ENCODE data around the gene ANKRD30B.
"Not testable (repeated sequence)": the region's sequence is repeated elsewhere in the genome, so short reads cannot be mapped to it uniquely, and the experiment has no call there.

ANKRD30B gene

DNA sequence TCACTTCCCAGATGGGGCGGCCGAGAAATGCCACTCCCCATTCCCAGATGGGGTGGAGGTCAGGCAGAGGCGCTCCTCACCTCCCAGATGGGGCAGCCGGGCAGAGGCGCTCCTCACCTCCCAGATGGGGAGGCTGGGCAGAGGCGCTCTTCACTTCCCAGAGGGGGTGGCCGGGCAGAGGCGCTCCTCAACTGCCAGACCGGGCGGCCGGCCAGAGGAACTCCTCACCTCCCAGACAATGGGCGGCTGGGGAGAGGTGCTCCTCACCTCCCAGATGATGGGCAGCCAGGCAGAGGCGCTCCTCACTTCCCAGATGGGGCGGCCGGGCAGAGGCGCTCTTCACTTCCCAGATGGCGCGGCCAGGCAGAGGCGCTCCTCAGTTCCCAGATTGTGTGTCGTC, 108.3 kb downstream of the ANKRD30B start:
- DNase-seq (ENCODE audit: low read depth); H3K4me3 ChIP-seq (ENCODE audit: control insufficient read depth, low read depth, low read length): not testable (repeated sequence)

DNA sequence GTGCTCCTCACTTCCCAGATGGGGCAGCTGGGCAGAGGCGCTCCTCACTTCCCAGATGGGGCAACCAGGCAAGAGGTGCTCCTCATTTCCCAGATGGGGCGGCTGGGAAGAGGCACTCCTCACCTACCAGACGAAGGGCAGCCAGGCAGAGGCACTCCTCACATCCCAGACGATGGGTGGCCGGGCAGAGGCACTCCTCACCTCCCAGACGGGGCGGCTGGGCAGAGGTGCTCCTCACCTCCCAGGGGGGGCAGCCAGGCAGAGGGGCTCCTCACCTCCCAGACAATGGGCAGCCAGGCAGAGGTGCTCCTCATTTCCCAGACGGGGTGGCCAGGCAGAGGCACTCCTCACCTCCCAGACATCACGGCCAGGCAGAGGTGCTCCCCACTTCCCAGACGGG, 110.5 kb downstream of the ANKRD30B start:
- H3K4me3 ChIP-seq (ENCODE audit: control insufficient read depth, low read depth, low read length); DNase-seq (ENCODE audit: low read depth): not testable (repeated sequence)

DNA sequence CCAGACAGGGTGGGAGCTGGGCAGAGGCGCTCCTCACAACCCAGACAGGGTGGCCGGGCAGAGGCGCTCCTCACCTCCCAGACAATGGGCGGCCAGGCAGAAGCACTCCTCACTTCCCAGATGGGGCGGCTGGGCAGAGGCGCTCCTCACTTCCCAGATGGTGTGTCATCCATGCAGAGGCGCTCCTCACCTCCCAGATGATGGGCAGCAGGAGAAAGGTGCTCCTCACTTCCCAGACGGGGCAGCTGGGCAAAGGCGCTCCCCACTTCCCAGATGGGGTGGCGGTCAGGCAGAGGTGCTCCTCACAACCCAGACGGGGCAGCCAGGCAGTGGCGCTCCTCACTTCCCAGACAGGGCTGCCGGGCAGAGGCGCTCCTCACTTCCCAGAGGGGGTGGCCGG, 112.0 kb downstream of the ANKRD30B start:
- not testable (repeated sequence) for H3K4me3 ChIP-seq (ENCODE audit: control insufficient read depth, low read depth, low read length)

DNA sequence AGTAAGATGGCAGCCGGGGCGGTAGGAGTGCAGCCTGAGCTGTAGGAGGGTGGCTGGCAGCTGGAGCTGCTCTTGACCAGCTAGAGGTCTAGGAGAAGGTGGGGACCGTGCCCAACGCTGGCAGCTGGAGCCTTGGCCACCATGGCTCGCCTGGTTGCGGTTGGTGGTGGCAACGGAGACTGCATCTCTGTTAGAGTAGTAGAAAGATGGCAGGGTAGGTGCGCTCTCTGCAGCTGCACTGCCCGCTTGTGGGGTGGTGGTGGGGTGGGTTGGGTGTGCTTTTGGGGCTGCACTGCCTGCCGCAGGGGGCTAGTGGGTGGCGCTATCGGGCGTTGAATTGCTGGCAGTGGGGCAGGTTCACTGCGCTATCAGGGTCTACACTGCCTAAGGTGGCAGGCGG, 118.5 kb downstream of the ANKRD30B start:
- not testable (repeated sequence) for H3K4me3 ChIP-seq (ENCODE audit: control insufficient read depth, low read depth, low read length); DNase-seq (ENCODE audit: low read depth)

More for the DNA sequence above, 112.0 kb downstream of the ANKRD30B start:
- not testable (repeated sequence) for DNase-seq (ENCODE audit: low read depth)

DNA sequence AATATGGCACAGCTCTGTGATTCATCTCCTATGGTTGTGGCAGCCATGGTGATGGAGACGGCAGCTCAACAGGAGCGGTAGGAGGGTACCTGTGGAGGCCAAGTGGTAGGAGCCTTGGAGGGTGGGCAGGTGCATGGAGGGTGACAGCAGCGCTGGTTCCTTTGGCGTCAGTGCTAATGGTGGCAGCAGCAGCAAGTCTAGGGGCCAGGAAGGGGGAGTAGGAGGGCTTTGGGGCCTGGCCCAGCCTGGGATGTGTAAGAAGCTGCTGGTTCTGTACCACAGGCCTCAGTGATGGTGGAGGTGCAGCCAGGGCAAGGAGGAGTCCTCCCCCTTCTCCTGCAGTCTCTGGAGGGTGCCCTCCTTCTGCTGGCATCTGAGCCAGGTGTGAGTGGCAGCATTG, 120.0 kb downstream of the ANKRD30B start:
- H3K4me3 ChIP-seq (ENCODE audit: control insufficient read depth, low read depth, low read length); DNase-seq (ENCODE audit: low read depth): not testable (repeated sequence)

DNA sequence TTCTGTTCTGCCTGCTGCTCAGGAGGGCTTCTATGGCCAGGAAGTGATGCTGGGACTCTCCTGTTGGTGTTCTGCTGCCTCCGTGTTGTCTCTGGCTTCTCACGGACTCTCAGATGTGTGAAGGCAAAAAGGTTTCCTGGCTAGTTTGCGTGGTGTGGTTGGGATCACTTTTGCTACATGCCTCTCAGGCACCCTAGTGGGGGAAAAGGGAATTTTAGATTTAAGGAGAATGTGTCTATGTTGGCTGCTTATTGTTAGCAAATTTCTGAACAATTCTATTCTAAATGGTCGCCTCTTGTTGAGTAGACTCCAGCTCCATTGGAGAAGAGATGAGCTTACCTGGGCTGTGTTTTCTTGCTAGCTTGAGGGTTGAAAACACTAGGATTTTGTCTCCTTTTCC, 120.9 kb downstream of the ANKRD30B start:
- DNase-seq (ENCODE audit: low read depth); H3K4me3 ChIP-seq (ENCODE audit: control insufficient read depth, low read depth, low read length): not testable (repeated sequence)

DNA sequence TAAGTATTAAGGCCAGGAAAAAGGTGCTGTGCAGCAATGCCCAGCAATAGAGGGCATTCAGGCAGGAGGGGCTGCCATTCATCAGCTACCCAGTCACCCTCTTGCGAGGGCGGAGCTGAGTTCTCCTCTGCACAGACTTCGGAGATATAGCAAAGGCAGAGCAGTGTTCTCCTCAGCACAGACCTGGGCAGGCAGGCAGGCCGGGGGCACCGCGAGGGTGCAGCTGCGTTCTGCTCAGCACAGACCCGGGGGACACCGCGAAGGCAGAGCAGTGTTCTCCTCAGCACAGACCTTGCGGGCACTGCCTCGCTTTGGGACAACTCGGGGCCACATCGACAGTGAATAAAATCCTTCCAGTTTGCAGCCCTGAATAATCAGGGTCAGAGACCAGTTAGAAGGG, 130.9 kb downstream of the ANKRD30B start:
- not testable (repeated sequence) for DNase-seq (ENCODE audit: low read depth); H3K4me3 ChIP-seq (ENCODE audit: control insufficient read depth, low read depth, low read length)

DNA sequence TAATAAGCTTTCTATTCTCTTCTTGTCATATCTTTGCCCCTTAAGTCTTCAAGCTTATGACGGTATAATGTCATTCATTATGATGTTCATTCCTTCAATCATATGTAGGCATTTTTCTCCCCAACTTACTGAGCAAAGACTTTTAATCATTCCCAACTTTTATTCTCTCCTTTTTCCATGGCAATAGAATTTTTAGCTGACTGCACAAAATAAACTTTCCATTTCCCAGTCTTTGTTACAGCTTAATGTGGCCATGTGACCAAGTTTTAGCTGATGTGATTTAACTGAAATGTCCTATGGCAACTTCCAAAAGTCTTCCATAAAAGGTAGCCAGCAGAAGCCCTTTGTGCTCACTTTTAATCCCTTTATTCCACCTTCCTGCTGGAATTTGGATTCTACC, 152.5 kb downstream of the ANKRD30B start:
- TF ChIP-seq, protein P1, sequence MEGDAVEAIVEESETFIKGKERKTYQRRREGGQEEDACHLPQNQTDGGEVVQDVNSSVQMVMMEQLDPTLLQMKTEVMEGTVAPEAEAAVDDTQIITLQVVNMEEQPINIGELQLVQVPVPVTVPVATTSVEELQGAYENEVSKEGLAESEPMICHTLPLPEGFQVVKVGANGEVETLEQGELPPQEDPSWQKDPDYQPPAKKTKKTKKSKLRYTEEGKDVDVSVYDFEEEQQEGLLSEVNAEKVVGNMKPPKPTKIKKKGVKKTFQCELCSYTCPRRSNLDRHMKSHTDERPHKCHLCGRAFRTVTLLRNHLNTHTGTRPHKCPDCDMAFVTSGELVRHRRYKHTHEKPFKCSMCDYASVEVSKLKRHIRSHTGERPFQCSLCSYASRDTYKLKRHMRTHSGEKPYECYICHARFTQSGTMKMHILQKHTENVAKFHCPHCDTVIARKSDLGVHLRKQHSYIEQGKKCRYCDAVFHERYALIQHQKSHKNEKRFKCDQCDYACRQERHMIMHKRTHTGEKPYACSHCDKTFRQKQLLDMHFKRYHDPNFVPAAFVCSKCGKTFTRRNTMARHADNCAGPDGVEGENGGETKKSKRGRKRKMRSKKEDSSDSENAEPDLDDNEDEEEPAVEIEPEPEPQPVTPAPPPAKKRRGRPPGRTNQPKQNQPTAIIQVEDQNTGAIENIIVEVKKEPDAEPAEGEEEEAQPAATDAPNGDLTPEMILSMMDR (conservative IDR thresholded peaks at IDR 0.05; ENCODE audit: control insufficient read depth, insufficient read depth, low read depth, low read length): no peak
- DNase-seq (ENCODE audit: low read depth): no peak
- H3K4me3 ChIP-seq (ENCODE audit: control insufficient read depth, low read depth, low read length): no peak overlapping the region
